Neural cell (in vitro differentiated cells): Measurements from ENCODE around the gene EFCAB6.

Experiments used
- CTCF ChIP-seq: fragments of 450-650 bp; IDR thresholded peaks from 2 replicates; pipeline ENCODE4 v1.5.1; 2014; ENCODE audit warnings: antibody characterized with exemption, mild to moderate bottlenecking, moderate library complexity; ENCODE audit not compliant: poor library complexity, severe bottlenecking
- EP300 ChIP-seq: fragments of 450-650 bp; conservative IDR thresholded peaks from 2 replicates; pipeline ENCODE4 v1.6.1; 2014; ENCODE audit warnings: antibody characterized with exemption, mild to moderate bottlenecking, moderate library complexity; ENCODE audit not compliant: poor library complexity, severe bottlenecking
- EZH2 ChIP-seq: fragments of 200-600, 300-800 bp; shearing (Covaris generic), sonication (generic); IDR thresholded peaks from 2 replicates; pipeline ENCODE4 v1.6.1; 2014; ENCODE audit warnings: antibody characterized with exemption, low read length, borderline replicate concordance, mild to moderate bottlenecking; ENCODE audit not compliant: insufficient read depth, poor library complexity, severe bottlenecking
- MXI1 ChIP-seq: fragments of 450-650 bp; conservative IDR thresholded peaks from 2 replicates; pipeline ENCODE4 v1.6.1; 2014; ENCODE audit warnings: antibody characterized with exemption, mild to moderate bottlenecking; ENCODE audit not compliant: poor library complexity, severe bottlenecking
- POLR2AphosphoS5 ChIP-seq: IDR thresholded peaks from 2 replicates; pipeline ENCODE4 v1.6.1; 2012
- RAD21 ChIP-seq: fragments of 450-650 bp; conservative IDR thresholded peaks from 2 replicates; pipeline ENCODE4 v1.6.1; 2014; ENCODE audit warnings: antibody characterized with exemption, mild to moderate bottlenecking, moderate library complexity
- REST ChIP-seq: IDR thresholded peaks from 2 replicates; pipeline ENCODE4 v1.6.1; 2012; ENCODE audit warnings: borderline replicate concordance
- TAF1 ChIP-seq: IDR thresholded peaks from 2 replicates; pipeline ENCODE4 v1.6.1; 2012; ENCODE audit warnings: low read depth

GRCh38 chr22:43723816-43724215 is 88.3 kb downstream of the EFCAB6 start:
- TF ChIP-seq TAF1 (no peak), EP300 (no peak), EZH2 (no peak), CTCF (no peak), POLR2AphosphoS5 (no peak), REST (no peak), MXI1 (no peak), RAD21 (no peak)
